ENCODE data around the gene VIL1.

VIL1 gene

DNA sequence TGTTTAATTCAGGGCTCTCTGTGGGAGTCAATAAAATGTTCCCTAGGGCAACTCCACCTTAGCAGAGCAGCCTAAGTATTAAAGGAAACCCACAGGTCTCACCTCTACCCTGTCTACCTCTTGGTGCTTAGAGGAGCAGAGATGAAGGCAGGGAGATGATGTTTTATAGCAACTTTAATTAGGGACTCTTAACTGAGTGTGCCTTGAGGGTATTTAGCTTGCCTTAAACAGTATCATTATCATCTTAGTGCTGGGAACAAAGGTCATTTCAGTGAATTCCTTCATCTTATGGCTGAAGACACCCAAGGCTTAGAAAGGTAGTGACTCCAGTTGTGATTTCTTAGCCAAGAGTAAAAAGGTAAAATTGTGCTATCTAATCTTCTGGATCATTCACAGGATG lies 26.7 kb downstream of the VIL1 start:
- no peak for DNase-seq

DNA sequence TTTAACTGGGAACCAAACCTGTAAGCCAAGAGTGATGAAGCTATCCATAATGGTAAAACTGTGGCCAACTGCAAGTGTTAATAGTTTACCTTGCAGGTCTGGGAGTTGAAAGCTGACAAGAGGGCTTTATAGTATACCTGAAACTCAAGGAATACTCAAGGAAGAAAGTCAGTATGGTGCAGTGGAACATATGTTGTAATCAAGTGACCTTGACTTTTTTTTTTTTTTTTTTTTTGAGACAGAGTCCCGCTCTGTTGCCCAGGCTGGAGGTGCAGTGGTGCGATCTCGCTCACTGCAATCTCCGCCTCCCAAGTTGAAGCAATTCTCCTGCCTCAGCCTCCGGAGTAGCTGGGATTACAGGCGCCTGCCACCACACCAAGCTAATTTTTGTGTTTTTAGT lies 27.6 kb downstream of the VIL1 start:
- DNase-seq: no peak

DNA sequence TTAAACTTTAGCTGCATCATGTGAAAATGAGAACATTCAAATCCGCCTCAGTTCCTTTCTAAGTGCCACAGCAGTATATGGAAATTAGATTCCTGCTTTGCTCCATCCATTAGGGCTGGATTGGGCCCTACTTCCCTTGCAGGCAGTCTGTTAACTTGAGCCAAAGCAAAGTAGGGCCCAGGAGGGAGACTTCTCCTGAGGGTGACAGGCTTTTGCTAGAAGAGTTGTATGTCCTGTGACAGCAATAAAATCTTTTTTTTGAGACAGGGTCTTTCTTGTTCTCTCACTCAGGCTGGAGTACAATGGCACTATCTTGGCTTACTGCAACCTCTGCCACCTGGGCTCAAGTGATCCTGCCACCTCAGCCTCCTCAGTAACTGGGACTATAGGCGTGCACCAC lies 28.1 kb downstream of the VIL1 start:
- no peak for DNase-seq

DNA sequence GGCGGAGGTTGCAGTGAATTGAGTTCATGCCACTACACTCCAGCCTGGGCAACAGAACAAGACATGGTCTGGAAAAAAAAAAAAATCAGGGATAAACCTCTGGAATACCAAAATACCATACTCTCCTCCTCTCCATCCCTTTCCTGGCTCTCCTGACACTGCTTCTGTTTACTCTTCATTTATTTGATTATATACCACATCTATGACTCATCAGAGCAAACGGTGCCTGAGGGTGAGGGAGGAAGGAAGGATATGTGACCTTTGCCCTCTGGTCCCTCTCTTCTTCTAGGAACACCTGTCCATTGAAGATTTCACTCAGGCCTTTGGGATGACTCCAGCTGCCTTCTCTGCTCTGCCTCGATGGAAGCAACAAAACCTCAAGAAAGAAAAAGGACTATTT lies 30.0 kb downstream of the VIL1 start:
- DNase-seq: no peak

DNA sequence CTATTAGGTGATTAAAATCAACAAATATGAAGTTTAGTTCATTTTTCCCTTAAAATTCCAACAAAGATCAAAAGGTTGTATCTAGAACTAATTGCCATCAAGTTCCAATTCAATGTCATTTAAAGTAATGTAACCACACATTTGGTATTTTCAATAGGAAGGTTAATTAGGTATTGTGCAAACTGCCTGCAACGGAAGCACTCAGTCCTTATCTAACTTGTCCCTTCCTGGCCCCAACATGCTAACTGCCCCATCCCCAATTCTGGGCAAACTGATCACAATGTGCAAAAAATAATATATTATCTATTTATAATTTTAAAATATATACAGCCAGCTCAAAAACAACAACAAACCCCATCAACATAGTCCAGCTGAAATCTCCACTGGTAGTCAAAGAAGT lies 33.2 kb downstream of the VIL1 start:
- no peak for DNase-seq

DNA sequence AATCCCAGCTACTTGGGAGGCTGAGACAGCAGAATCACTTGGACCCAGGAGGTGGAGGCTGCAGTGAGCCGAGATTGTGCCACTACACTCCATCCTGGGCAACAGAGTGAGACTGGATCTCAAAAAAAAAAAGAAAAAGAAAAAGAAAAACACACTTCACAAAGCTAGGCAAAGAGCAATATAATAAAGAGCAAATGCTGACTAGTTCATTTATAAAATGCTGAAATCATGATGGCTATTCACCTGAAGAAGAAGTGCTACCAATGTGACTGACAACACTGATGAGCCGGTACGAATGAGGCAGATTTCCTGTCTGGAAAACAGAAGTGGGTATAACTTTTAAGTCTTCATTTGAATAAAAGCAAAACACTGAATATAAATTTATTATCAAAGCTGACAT lies 37.9 kb downstream of the VIL1 start:
- no peak for DNase-seq

DNA sequence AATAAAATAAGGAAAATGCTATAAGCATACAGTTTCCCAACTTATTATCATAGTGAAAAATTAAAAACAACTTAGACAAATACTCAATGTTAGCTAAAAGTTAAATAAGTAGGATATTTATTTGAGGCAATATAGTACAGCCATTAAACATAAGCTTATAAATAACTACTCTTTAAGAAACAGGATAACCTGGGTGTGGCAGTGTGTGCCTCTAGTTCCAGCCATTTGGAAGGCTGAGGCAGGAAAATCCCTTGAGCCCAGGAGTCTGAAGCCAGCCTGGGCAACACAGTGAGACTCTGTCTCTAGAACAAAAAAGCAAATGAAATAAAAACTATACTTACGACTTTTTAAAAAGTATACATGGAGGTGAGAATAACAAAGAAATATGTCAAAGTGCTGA lies 39.7 kb downstream of the VIL1 start:
- no peak for DNase-seq

DNA sequence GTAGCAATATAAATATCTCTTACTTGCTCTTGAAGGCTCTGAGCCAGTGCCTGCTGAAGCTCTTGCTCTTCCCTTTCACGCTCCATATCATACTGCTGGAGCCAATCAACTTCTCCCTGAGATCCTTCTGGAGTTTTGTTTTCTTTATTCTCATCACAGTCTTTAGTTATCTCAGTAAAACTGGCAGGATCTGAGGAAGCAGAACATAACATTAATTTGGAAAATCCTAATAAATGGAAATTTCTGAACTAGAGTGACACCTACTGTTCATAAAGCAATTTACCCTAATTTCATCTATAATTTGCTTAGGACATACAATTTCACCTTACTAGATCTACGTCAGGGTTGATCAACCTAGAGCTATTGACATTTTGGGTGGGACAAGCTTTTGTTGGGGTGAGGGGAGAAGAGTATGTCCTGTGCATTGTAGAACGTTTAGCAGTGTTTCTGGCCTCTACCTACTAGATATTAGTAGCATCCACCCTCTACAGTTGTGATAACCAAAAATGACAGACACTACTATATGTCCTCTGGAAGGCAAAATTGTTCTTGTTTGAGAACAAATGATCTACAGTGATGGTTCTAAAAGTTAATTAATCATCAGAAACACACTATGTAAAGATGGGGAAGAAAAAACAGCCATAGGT lies 47.2 kb downstream of the VIL1 start:
- no peak for DNase-seq

DNA sequence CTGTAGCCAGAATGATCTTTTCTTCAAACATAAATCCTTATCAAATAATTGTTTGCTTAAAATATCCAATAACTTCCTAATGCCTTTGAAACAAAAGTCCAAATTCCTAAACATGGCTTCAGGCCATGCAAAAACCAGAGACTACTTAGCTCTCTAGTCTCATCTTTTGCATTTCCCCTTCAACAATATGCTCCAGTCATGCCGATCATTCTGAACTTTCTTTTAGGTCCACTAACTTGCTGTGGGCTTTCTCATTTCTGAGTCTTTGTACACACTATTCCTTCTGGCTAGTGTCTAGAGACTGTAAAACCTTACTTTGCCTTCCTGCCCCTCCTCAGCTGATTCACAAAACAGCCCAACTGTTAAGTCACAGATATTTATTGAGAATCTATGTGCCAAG lies 51.5 kb downstream of the VIL1 start:
- DNase-seq: no peak

DNA sequence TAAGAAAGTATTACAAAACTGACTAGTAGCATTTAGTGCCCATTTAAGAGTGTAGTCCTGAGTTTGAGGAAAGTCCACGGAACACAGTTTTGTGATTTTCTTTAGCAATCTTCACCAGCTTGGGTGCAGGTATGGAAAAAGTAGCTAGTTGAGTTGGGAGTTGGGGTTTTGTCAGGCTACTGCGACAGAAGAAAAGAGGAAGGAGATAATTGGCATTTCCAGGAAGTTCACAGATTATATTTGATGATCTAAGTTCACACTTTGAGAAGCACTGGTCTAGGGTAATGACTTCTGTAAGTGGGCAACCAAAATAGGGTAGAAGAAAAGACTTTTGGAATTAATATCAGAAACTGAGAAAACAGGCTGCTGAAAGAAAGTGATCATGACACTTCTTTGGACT lies 52.1 kb downstream of the VIL1 start:
- DNase-seq: no peak

DNA sequence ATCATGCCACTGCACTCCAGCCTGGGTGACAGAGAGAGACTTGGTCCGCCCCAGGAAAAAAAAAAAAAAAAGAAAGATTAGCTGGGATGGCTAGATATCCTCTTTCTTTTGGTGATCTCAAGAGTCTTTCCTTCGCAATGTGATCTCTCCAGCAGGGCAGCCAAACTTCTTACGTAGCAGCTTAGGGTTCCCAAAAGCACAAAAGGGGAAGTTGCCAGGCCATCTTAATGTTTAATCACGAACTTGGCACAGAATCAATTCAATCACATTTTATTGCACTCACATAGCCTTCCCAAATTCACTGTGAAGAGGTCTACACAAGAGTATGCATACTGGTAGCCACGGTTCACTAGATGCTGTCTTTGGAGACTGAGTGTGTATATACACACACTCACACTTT lies 53.1 kb downstream of the VIL1 start:
- no peak for DNase-seq

DNA sequence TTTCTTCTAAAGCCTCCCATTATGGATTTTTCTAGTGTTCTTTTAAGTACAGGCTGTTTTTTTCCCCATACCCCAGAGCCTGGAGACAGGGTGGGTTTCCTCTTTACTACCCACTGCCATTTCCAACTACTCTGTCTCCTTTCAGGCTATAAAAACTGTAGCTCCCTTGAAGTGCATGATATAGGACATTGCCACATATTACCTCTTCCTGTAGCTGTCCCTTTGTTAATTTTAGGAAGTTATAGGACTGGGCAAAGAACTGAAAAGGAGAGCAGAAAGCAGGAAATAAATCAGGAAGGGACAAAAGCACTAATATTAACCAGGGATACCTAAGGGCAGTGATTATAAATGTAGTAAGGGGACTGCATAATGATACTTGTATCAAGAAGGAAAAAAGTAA lies 54.1 kb downstream of the VIL1 start:
- DNase-seq: no peak

DNA sequence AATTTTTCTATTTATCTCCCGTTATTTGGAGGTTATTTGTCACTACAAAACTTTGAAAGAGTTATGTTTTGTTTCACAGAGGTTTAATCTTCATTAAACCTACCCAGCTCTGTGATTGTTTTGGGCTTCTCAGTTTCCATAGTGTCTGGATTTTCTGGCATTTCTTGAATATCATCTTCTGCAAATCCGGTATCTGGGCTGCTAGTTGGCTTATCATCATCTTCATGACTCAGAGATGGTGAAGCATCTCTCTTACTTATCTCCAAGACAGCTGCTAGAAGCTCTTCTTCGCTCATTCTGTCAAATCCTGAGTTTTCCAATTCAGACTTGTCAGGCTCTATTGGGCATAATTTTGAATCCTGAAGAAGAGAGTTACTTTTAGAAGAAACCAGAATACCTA lies 55.6 kb downstream of the VIL1 start:
- no peak for DNase-seq

DNA sequence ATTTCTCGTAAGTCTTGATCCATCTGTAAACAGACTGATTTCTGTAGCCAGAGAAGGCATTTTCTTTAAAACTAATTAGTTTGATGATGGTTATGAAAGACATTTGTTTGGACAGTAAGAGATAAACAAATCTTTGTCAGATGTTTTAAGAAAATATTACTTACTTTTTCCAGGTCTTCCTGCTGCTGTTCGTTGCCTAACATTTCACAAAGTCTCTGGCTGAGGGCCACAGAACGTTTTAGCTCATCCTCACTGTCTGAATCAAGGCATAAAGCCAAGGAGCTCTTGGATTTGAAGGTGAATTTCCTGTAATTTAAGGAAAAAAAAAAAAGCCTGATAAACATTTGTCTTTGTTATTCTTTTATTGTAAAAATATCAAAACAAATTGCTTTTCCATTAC lies 57.8 kb downstream of the VIL1 start:
- no peak for DNase-seq

DNA sequence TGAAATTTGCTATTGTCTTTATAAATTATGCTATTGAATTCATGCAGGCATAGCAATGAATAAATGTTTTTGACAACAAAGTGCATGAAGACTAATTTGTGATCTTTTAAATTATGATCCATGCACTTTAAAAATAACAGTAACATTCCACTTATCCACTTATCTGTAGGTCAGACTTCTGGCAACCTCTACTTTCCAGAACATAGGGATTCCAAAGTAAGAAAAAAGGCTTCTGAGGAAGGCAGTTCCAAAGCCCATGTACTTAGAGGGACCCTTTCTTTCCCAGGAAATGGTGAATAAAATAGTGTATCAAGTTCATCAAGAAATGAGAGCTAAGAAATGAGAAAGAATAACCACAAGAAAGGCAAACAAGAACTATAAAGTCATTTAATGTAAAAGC lies 58.3 kb downstream of the VIL1 start:
- DNase-seq: no peak

DNA sequence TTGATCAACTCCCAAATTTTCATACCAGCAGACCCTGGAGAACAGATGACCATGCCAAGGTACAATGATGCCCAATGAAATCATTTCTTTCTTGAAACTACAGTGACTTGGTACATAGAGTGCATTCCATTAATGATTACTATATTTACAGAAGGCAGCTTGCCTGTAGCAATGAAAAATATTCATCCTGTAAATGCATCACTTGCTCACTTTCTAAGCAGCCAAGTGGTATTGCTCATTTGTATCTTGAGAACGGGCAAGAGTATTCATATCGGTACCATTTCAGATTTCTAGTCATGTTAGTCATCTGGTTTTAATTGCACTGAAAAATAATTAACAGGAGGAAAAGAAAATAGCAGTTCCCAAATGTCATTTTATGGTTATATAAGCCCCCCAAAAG lies 59.6 kb downstream of the VIL1 start:
- no peak for DNase-seq

DNA sequence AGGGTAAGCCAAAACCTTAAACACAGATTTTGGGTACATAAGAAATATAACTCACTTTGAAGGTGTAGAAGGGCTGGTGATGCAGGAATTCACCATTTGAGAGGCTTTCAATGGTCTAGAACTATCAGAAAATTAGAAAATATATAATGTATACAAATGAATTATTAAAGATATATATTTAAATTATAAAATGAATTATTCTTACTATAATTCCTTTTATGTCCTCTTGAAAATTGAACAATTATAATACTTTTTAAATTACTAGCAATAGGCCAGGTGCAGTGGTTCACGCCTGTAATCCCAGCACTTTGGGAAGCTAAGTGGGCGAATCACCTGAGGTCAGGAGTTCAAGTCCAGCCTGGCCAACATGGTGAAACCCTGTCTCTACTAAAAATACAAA lies 60.7 kb downstream of the VIL1 start:
- no peak for DNase-seq

DNA sequence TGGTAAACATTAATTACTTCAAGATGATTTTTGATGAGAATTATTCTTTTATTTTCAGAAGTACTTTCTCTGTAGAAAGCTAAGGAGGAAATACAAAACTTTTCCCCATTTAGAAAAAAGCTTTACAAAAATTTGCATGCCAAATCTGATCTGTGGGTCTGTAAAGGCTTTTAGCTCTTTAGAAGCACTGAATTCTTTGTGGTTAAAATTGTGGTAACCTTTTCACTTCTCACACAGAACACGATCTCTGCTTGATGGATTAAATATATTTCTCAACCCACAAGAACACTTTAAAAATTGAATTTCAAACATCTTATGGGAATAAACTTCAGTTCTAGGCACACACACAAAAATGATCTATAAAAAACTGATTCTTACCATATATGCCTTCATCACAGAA lies 63.7 kb downstream of the VIL1 start:
- DNase-seq: no peak

DNA sequence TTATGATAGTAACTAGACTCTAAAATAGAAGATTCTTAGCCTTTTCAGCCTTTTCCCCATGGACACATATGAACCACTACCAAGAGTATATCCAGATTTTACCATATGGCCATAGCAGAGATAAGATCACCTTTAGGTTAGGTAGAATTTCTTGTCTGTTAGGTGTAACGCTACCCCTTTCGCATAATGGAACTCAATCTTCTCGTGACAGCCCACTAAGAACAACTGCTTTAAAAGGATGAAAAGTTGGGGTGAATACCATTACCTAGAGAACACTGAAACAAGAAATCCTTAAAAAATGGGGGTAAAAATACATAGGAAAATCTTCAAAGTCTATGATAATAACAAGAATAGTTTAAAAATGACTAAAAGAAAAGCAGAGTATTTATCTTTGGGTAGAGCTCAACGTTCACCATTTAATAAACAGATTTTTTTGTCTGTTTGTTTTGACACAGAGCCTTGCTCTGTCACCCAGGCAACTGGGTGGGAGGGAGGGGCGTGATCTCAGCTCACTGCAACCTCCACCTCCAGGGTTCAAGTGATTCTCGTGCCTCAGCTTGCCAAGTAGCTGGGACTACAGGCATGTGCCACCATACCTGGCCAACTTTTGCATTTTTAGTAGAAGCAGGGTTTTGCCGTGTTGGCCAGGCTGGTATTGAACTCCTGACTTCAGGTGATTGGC lies 67.2 kb downstream of the VIL1 start:
- DNase-seq: no peak

DNA sequence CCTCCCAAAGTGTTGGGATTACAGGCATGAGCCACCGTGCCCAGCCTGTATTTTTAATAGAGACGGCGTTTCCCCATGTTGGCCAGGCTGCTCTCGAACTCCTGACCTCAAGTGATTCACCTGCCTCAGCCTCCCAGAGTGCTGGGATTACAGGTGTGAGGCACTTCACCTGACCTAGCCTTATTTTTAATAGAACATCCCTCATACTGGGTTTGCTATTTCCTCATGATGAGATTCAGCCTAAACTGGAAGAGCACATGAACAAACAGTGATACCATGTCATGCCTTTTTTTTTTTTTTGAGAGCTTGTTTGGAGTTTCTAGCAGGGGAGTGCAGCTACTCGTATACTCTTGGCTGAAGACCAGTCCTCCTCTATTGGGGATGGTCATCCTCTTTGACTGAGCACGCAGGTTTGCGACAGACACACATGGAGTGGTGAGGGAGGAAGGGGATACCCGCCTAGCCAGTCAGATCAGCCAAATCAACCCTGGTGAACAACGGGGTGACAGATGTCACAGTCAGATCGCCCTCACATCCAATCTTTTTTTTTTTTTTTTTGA lies 81.7 kb downstream of the VIL1 start:
- DNase-seq: no peak

DNA sequence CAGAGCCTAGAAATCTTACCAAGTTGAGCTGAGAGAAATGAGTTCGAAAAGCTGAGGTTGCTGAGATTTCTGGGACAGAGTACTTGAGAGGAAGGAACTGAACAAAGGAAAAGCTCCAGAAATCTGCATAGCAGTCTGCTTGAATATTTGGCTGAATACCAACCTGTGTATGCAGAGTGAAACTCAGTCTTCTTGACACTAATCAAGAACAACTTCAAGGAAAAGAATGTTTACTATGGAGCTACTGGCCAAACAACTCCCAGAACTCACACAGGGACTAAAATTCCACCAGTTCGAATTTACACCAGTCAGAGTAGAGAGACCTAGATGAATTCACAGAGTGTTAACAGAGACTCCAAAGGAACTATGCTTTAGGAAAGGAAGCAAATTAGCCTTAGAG lies 82.7 kb downstream of the VIL1 start:
- DNase-seq: no peak
